AG04449 (cell line): Measurements from ENCODE around the gene TMEM225B.
"Not testable (repeated sequence)": the region's sequence is repeated elsewhere in the genome, so short reads cannot be mapped to it uniquely, and the experiment has no call there.

Experiments used
- CTCF ChIA-PET: fragments of 350-600 bp; formaldehyde crosslinking; extraction: SDS; loops from one replicate; lab custom pipeline; 2021; ENCODE audit warnings: antibody characterized with exemption; lab: Yijun Ruan, JAX
- POLR2A ChIA-PET: fragments of 400-600, 350-600 bp; formaldehyde crosslinking; extraction: SDS; loops from one replicate; lab custom pipeline; 2020; ENCODE audit warnings: antibody characterized with exemption, inconsistent platforms; lab: Yijun Ruan, JAX
- DNase-seq: peaks from one replicate; pipeline ENCODE4 v3.0.0-alpha.2; 2010; ENCODE audit warnings: low read depth, low spot score
- H3K4me3 ChIP-seq: 2 replicates; pipeline ENCODE4 v1.5.1; 2011; ENCODE audit warnings: low read depth, mild to moderate bottlenecking, control low read depth, low read length
- TF ChIP-seq, protein P1 (sequence below): IDR thresholded peaks from one replicate; pipeline ENCODE4 v1.5.1; 2011; ENCODE audit warnings: mild to moderate bottlenecking, moderate library complexity, low read length, control low read depth, inconsistent platforms; ENCODE audit not compliant: insufficient read depth; ENCODE audit errors: missing control alignments

The TMEM225B gene

DNA sequence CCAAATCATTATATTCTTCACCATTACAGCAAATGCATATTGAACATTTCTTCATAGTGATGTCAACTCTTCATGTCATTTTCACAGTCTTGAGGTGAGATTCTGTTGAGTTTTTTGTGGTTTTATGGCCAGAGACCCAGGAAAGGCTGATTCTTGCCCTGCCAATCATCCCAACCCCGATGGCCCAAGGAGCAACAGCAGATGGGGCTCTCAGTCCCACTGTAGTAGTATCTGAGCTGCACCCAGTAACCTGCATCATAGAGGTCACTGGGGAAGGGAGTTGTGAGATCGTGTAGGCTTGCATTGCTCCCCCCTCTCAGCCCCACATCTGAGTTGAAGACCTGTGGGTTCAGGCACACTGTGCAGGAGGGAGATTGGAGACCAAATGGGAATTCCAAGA, 45.4 kb downstream of the TMEM225B start:
- POLR2A ChIA-PET, result no interaction called here
- no peak for DNase-seq
- H3K4me3 ChIP-seq, result no peak overlapping the region
- TF ChIP-seq, protein P1, sequence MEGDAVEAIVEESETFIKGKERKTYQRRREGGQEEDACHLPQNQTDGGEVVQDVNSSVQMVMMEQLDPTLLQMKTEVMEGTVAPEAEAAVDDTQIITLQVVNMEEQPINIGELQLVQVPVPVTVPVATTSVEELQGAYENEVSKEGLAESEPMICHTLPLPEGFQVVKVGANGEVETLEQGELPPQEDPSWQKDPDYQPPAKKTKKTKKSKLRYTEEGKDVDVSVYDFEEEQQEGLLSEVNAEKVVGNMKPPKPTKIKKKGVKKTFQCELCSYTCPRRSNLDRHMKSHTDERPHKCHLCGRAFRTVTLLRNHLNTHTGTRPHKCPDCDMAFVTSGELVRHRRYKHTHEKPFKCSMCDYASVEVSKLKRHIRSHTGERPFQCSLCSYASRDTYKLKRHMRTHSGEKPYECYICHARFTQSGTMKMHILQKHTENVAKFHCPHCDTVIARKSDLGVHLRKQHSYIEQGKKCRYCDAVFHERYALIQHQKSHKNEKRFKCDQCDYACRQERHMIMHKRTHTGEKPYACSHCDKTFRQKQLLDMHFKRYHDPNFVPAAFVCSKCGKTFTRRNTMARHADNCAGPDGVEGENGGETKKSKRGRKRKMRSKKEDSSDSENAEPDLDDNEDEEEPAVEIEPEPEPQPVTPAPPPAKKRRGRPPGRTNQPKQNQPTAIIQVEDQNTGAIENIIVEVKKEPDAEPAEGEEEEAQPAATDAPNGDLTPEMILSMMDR, result no peak
- CTCF ChIA-PET, result no interaction called here

DNA sequence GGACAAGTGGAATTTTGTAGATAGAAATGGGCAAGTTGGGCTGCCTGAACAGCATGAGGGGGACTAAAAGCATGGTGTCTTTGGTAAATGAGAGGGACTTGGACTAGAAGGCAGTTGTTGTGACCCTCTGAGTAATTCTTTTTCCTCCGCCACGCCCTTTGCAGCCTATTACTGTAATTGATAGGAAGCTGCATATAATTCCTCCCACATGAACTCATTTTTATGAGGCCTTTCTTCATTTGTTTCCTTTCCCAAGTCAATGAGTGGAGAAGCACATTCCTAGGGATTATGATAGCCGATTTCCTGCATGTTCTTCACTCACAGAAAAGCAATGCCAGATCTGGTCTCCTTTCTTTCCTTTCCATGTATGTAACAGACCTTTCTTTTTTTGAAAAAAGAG, 46.4 kb downstream of the TMEM225B start:
- POLR2A ChIA-PET, result no interaction called here

DNA sequence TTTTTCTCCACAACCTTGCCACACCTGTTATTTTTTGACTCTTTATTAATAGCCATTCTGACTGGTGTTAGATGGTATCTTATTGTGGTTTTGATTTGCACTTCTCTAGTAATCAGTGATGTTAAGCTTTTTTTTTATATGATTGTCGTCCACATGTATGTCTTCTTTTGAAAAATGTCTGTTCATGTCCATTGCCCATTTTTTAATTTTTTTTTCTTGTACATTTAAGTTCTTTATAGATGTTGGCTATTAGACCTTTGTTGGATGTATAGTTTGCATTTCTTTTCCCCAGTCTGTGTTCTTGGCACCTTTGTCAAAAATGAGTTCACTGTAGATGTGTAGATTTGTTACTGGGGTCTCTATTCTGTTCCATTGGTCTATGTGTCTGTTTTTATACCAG, 47.5 kb downstream of the TMEM225B start:
- ChIA-PET CTCF (interaction anchor here (0.8 kb wide), 1 partner anchor 29 kb away, joined by 3 read pairs; the partner anchor contains the start of gene ZSCAN25), POLR2A (no interaction called here)
- H3K4me3 ChIP-seq, result no peak overlapping the region
- no peak for DNase-seq
- TF ChIP-seq, protein P1, result no peak

More for the DNA sequence above, 46.4 kb downstream of the TMEM225B start:
- TF ChIP-seq, protein P1, result no peak
- DNase-seq, result no peak
- no peak overlapping the region for H3K4me3 ChIP-seq
- CTCF ChIA-PET, result no interaction called here

DNA sequence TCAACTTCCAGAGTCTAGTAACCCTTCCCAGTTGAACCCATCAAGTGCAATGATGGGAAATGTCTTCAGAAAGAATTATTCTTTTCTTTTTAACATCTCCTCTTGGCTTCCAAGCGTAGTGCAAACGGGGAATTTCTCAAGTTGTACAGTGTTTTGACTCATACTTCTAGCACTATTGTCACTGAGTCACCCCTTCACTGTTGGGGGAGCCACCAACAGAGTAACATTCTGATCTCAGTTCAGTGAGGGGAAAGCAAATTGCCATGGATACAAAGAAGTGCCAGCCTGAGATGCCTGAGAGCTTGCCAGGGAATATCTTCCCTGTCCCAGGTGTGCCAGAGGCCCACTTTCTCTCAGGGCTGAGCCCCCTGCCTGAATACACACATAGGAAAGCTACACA, 50.8 kb downstream of the TMEM225B start:
- CTCF ChIA-PET, result no interaction called here

DNA sequence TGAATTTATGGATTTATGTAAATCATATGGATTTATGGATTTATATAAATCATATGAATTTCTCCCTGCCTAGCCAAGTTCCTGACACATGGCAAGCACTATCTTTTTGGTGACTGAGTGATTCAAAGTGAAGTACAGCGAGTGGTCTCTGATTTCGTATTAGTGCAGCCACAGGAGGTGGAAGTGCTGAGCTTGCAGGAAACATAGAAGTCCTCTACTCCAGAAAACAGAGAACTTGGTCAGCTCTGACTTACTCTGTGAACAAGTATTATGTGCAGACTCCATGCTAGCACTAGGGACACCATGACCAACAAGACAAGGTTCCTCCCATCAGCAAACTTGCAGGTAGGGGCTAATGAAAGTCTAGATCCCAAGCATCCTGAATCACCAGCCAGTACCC, 53.2 kb downstream of the TMEM225B start:
- no peak overlapping the region for H3K4me3 ChIP-seq
- TF ChIP-seq, protein P1, result no peak
- ChIA-PET CTCF (interaction anchor here (0.6 kb wide), 1 partner anchor 342 kb away, joined by 3 read pairs; no protein-coding TSS in a partner anchor), POLR2A (no interaction called here)
- DNase-seq, result no peak

More for the DNA sequence above, 50.8 kb downstream of the TMEM225B start:
- POLR2A ChIA-PET, result no interaction called here
- no peak for DNase-seq
- TF ChIP-seq, protein P1, result no peak
- H3K4me3 ChIP-seq, result no peak overlapping the region

DNA sequence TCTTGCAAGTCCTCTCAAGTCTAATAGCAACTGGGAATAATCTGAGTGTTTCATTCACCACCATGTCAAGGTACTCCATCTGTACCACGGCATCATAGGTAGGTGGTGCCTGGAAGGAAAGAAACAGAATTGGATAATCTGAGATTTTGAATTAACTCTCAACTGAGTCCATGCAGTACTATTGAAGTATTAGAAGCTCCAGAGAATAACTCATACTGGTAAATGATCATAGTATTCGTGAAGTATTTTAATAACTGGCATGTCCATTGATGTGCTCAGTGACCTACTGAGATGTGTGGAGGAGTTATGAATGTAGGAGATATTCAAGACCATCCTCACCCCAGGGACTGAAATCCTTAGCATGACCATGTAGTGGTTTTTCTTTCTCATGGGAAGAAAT, 54.6 kb downstream of the TMEM225B start:
- no peak overlapping the region for H3K4me3 ChIP-seq
- POLR2A ChIA-PET, result no interaction called here
- CTCF ChIA-PET, result no interaction called here
- no peak for DNase-seq
- TF ChIP-seq, protein P1, result no peak

DNA sequence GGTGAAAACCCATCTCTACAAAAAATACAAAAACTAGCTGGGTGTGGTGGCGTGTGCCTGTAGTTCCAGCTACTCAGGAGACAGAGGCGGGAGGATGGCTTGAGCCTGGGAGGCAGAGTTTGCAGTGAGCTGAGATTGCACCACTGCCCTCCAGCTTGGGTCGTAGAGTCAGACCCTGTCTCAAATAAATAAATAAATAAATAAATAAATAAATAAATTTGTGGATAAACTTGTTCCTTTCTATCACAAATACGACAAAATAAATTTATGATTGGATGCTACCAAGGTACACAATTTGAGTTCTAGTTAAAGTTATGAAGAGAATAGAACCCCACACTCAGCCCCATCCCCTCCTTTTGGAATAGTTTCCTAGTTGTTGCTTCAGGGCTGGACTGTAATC, 55.2 kb downstream of the TMEM225B start:
- DNase-seq, POLR2A ChIA-PET, CTCF ChIA-PET, H3K4me3 ChIP-seq: not testable (repeated sequence)
